Left ventricle myocardium superior (tissue), 1 donor: ENCODE results near the gene WRNIP1. TPM values are rescaled to one million over a fixed set of nuclear protein-coding genes. Genes with fewer than 3 reads are reported as not detected.

Experiments
- ATAC-seq: fragments of 200-7000 bp; cut with Tn5 transposase; one replicate; pipeline ENCODE4 v1.9.1; 2020; ENCODE audit warnings: mild to moderate bottlenecking, moderate library complexity
- DNase-seq: peaks from one replicate; pipeline ENCODE4 v3.0.0-alpha.2; 2020
- intact Hi-C: fragments of 100-400 bp; cut with micrococcal nuclease; formaldehyde crosslinking; loops from one replicate; pipeline ENCODE4 v1.11.0; 2022
- total RNA-seq: library from RNA; stranded (reverse); fragmentation: NEBNext Ultra II Directional; extraction: Animal tissue kit (Norgen Biotek cat#: 25700); gene quantifications from one replicate; pipeline ENCODE4 v1.2.1, GENCODE V29; 2021
- donor health status: DM: no; HTN: yes; CAD: no; lungs with severe emphysema.

The WRNIP1 gene
- total RNA-seq, 1 donor from 2014 or later = 45.1 TPM

DNA sequence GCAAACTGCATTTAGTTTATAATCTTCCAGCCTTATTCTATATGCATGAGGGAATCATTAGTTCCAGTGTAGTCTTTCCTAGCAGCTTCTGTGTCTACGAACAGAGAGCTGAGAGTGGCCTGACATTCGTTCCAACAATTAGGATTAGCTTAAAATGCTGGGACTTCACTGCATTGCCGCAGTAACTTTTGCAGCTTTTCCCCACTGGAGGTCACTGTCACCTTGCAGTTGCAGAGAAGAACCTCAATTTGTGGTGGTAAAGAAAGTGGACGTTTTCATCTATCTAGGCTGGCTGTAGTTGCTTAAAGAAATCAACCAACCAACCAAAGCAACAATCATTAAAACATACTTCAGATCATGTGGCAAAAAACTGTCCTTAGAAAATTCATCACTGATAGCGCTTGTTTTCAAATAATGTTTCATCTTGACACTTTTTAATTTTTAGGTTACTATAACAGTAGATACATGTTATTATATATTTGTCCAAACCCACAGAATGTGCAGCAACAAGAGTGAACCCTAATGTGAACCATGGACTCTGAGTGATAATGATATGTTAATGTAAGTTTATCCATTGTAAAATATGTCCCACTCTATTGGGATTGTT lies 26.7 kb upstream of the WRNIP1 start:
- no peak for DNase-seq
- intact Hi-C loops = no loop called here
- ATAC-seq = peak; percentile 11

DNA sequence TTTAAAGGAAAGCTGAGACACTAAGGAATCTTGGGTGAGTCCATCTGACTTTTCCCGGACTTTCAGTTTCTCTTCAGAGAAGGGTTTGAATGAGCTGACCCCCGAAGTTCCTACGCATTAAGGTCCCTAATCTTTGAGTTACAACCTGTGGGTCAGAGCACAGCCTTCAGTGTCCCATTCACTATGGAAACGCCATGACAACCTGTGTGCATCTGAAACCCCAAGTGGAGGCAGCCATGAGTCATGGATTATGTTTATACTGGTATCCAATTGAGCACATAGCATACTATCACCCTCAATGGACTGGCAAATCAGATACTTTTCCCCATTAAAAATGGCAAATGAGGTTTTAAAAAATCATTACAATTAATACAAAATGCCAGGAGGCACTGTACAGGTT lies 25.9 kb upstream of the WRNIP1 start:
- intact Hi-C loops = no loop called here
- no peak for ATAC-seq

DNA sequence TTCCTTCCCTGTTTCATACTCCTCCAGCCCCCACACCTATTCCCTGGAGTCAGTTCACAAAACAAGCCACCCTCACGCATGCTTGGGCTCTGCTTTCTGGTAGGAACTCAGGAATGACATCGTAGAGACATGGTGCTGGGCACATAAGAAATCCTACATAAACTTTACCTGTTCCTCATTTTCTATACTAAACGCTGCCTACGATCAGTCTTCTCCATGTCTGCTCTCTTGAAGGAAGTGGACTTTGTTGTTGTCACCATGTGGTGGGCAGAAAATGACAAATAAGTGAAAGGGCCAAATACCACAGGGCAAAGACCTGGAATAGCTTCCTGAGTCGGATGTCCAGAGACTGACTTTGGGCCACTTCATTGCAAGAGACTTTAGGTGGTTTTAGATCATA lies 24.6 kb upstream of the WRNIP1 start:
- DNase-seq (no peak), ATAC-seq (no peak)
- intact Hi-C loops = no loop called here

More for the DNA sequence above, 25.9 kb upstream of the WRNIP1 start:
- no peak for DNase-seq

DNA sequence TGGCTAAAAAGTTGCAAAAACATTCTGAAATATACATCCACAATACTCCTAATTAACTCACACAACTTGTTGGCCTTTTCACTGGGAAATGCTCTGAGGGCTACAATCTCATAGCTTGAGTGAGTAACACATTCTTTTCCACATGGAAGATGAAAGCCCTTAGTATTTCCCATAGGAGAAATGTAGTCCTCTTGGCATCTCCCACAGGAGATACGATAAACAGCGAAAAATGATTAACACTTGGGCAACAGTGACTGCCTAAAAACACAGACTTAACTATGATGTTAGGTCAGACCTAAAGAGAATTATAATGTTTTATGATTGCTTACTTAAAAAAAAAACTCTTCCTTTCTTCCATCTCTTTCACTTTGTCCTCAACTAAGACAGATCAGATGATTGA lies 23.4 kb upstream of the WRNIP1 start:
- no peak for DNase-seq
- intact Hi-C loops = no loop called here
- no peak for ATAC-seq

DNA sequence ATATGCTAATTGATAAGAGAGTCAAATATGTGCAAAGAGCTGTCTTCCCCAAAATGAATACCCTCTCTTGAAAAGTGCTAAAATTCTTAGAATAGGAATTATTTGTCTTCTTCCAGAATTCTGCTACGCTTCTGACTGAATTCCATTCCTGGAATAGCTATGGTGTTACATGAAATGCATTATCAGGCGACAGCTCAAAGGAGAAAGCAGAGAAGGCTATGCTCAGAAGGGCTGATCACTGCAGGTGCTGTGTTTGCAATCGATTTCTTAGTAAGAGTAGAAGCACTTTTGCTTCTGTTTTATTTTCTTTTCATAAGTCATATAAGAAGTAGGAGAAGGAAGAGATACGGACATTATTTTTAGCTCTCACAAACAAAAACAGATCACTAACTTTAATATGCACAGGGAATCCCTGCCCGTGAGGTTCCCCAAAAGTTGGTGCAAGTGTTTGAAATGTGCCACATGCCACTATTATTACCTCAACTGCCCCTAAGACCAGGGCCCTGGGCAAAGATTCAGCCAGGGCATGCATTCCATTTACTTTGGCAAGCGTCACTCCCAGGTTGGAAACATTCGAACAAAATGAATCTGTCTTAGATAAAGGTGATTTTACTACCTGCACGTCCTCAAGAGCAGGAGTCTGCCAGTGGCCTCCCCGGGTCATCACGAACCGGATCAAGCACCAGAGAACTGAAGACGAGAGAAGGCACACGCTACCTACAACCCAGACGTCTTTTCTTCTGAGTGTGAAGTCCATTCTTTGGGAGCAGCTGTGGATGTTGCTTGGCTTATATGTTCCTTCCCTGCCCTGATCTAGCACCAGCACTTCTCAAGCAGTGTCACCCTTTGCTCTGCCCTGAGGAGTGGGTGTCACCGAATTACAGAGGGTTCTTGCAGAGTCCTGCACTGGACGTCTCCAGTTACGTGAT lies 21.6 kb upstream of the WRNIP1 start:
- no peak for DNase-seq
- ATAC-seq = peak; percentile 69
- intact Hi-C loops = no loop called here

DNA sequence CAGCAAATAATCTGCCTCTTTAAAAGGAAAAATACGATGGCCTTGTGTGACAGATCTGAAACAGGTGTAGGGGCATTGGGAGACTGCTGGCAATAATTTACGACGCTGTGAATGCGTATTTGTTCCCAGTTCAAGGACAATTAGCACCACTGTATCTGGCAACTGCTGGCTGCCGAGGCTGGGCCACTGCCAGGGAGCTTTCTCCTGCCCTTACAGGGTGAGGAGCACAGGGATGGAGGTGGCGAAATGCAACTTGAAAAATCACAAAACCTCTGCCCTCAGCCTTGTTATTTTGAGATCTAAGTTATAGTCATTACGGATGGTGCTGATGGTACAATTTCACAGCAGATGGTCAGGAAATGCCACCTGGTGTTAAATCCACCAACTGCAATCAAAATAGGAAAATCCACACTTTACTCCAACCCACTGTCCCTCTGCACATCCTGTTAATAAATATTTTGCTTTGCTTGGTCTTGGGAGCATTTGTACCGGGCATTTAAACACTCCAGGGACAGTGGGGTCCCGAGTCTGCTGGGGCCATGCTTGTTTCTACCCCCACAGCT lies 20.9 kb upstream of the WRNIP1 start:
- DNase-seq (peak; percentile 83), ATAC-seq (peak; percentile 90)
- intact Hi-C loops = no loop called here

DNA sequence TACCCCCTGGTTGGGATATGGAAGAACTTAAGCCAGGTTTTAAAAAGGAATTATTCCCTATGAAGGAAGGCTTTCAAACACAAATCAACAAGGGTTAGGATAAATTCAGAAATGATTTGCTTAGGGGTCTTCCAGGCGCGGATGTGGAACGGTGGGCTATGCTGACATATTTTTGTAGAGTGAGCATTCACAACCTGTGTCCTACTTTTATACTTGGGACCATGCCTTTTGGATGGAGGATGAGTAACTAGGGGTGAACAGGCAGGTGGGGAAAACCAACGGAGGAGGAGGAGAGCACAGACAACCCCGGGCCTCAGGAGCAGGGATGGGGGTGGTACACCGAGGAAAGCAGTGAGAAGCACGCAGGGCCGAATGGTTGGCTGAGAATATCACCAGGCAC lies 20.4 kb upstream of the WRNIP1 start:
- intact Hi-C loops = no loop called here
- DNase-seq (no peak), ATAC-seq (no peak)

DNA sequence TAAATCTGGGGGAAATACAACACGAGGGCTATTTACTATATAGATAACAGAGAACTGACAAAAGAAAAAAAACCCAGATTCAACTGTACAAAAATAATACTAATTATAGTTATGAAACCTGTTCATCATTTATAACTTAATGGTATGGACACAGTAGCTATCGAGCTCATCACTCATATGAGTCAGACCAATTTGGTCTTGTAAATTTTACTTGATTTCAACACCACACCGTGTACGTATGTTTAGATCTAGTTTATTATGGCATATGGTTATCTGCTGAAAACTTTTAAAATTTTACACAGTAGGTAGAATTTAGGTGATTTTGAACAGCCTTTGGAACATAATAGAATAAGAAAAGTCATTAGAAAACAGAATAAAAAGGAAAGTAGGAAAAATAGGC lies 19.9 kb upstream of the WRNIP1 start:
- DNase-seq = no peak
- intact Hi-C loops = no loop called here
- no peak for ATAC-seq

DNA sequence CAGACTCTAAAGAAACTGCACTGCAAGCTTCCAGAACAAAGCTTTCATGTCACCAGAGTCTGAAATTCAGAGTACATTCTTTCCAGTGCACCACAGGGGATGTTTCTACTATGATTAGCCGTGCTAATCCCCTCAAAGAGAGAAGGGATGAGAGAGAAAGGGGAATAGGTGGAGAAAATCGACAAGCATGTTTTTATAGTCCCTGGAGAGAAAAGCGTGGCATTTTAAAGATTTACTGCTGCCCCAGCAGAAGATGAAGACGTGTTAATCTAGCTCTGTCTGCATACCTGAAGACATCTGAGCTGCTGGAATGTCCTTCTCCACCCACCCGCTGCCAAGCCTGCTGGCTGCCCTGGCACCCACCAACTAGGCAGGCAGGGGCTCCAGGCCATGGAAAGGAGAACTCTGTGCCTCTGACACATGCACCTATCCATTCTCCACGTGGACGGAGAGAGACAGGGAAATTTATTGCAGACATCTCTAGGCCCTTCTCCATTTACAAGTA lies 18.6 kb upstream of the WRNIP1 start:
- ATAC-seq (no peak), DNase-seq (no peak)
- intact Hi-C loops = no loop called here

DNA sequence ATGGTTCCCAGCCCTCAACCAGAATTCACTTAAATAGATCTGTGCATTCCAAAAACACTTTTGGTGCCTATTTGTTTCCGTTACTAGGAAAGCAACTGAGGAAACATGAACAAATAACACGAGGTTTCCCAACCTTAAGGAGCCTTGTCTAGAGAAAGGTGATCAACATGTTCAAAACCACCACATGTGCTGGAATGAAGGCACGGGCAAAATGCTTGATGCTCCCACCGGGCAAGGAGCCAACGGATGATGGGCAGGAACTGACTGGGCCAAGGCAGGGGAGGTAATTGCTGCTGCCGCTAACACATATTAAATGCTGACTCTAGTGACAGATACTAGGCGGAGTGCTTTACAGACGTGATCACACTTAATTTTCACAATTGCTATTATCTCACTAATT lies 17.0 kb upstream of the WRNIP1 start:
- DNase-seq (peak; percentile 48), ATAC-seq (no peak)
- intact Hi-C loops = no loop called here

DNA sequence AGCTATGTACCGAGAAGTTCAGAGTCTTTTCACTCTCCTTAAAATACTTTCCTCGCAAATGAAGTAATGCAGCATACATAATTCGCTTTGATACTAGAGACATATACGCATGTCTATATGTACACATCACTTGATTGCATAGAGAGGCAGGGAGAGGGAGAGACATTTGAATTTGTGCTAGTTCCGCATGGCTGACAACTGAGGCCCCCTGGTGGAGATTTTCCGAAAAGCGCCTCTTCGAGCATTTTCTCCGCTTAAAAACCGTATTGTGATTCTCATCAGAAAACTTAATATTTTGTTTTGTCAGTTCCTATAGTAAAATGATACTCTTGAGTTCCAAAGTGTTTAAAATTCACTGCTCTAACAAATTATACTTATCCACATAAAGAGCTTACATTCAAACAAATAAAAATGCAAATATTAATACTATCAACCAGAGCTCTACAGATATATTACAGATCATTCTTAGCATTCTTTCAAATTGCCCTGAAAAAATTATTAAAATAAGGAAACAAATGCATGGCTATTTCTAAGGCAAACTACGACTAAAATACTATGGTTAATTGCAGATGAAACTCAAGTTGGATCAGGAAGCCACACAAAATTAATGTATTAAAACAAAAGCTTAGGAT lies 15.1 kb upstream of the WRNIP1 start:
- DNase-seq = peak; percentile 47
- intact Hi-C loops = no loop called here
- ATAC-seq = peak; percentile 57

DNA sequence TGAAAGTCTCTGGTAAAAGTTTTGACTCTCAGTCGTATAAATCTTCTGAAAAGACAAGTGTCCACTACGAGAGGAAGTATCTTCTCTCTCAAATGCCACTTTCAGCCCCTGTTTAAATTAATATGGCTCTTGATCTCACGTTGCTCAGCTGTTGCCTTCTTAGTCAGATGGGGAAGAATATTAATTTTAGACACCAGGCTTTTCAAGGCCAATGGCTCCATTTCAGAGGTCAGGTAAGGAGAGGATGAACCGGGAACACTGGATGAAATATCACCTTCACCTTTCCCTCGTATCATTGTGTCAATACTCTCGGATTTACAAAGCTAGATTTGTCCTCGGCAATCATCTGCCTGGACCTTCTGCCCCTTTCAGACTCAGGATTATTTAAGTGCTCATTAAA lies 14.4 kb upstream of the WRNIP1 start, which contains the start of gene MYLK4:
Gene MYLK4, minus strand, starts transcription at position 91 of the 400 bp plus-strand sequence. CDS start 1,628 bp downstream, outside the sequence.
- ATAC-seq (no peak), DNase-seq (no peak)
- intact Hi-C loops = no loop called here

DNA sequence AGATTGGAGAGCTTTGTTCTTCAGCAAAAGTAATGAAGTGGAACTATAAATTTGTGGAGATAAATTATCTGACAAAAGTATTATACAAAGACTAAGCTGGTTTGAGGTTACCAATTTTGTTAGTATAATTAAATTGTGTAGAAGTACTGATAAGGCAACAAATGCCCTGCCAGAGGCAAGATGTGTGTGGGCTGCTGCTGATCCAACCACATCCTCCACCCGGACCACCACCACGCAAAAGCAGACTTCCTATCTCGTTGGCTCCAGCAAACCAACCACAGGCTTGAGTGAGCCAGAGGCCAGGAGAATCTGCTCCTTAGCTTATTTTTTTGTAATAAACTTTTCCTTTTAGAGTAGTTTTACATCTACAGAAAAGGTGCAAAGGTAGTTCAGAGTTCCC lies 13.3 kb upstream of the WRNIP1 start:
- DNase-seq (no peak), ATAC-seq (no peak)
- intact Hi-C loops = no loop called here

DNA sequence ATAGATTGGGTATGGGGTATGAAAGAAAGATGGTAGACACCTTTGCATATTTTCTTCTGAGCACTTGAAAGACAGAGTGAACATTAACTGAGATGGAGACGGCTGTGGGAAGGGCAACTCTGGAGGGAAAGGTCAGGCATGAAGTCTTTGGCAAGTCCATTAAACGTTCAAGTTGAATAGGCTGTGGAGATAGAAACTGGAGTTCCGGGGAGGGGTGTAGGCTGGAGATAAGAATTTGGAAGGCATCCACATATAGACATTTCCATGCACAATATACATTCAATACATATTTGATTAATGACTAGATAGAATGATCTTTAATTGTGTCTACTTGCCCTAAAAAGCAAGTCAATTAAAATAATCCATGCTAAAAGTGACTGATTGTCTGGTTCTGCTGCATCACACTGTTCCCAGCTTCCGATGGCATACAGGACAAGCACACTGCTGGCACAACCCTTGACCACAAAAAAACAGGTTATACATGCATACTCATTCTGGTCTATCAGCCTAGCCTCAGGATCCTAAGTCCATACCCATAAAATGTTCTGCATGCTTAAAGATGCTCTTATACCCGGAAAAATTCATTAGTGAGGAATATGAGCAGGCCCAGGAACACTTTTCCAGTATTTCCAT lies 12.6 kb upstream of the WRNIP1 start:
- intact Hi-C loops = no loop called here
- ATAC-seq = no peak
- no peak for DNase-seq

DNA sequence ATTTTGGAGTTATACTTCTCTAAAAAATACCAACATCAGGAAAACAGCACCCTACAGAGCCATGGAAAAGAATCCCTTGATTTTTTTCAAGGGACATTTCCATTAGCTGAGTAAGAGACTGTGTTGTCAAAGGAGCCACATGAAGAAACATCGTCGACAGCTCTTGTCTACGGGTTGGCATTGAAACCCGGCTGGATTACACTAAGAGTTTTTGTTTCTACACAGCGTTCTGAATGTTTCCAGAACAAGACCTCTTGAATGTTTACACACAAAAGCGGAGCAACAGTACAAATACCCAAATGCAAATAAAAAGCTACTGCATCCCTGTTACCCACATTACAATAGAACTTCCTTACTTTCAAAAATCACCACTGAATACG lies 12.1 kb upstream of the WRNIP1 start:
- ATAC-seq (no peak), DNase-seq (no peak)
- intact Hi-C loops = no loop called here

DNA sequence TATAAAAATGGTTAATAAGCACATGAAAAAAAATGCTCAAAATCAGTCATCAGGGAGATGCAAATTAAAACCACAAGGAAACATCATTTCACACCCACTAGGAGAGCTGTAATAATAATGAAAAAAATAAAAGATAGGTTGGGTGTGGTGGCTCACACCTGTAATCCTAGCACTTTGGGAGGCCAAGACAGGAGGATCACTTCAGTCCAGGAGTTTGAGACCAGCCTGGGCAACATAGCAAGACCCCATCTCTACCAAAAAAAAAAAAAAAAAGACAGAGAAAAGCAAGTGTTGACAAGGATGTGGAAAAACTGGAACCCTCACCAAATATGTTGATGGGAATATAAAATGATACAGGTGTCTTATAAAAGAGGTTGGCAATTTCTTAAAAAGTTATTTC lies 11.4 kb upstream of the WRNIP1 start:
- intact Hi-C loops = no loop called here
- no peak for DNase-seq
- no peak for ATAC-seq

DNA sequence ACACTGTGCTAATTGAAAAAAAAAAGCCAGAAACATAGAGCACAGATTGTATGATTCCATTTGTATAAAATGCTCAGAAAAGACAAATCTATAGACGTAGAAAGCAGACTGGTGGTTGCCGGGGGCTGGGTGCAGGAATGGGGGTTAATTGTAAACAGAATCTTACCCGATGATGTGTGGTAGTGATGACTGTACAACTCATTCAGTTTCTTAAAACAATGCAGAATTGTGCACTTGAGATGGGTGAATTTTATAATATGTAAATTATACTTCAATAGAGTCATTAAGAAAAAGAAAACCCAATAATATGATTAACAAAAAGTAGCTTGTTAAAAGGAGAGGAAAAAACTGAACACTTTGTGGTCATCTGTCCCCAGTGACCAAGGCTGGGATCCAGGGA lies 10.8 kb upstream of the WRNIP1 start:
- no peak for ATAC-seq
- intact Hi-C loops = no loop called here
- DNase-seq = no peak

DNA sequence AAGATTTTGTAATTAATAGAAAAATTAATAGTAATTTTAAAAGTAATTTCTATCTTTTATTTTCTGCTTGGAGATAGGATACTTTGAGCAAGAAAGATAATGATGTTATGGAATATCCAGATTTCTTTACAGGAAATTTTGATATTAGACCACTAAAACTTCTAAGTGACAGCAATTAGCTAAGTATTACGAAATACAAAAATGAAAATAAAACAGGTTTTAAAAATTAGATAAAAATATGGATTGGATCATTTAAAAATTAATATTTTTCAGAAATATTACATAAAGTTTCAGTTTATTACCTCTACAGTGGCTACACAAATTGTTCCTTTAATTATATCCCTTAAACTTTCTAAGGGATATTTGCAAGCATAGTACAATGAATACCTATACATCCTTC lies 10.3 kb upstream of the WRNIP1 start:
- intact Hi-C loops = no loop called here
- DNase-seq (no peak), ATAC-seq (no peak)

DNA sequence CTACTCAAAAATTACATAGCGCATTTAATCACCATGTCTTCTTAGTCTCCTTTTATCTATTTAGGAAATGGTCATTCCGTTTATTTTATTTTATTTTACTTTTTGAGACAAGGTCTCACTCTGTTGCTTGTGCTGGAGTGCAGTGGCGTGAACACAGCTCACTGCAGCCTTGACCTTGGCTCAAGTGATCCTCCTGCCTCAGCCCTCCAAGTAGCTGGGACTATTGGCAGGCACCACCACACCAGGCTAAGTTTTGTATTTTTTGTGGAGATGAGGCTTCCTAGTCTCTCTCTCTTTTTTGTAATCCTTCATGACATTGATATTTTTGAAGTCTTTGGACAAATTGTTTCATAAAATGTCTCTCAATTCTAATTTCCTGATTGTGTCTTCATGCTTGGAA lies 9.7 kb upstream of the WRNIP1 start:
- DNase-seq (no peak), ATAC-seq (peak; percentile 35)
- intact Hi-C loops = no loop called here
